GM20000 (cell line): Measurements from ENCODE around the gene PITPNC1.
"Not testable (repeated sequence)": the region's sequence is repeated elsewhere in the genome, so short reads cannot be mapped to it uniquely, and the experiment has no call there.

Source experiments
- DNase-seq: peaks from one replicate; pipeline ENCODE4 v3.0.0; 2012; ENCODE audit warnings: low spot score
- CTCF ChIP-seq: IDR thresholded peaks from 2 replicates; pipeline ENCODE4 v1.5.1; 2012; ENCODE audit warnings: mild to moderate bottlenecking, control low read depth; ENCODE audit errors: extremely low read depth, missing control alignments

Gene PITPNC1

GRCh38 chr17:67376737-67377487 lies at the start of gene PITPNC1:
Gene PITPNC1, plus strand, starts transcription at chr17:67377281.
- DNase-seq, result peak; percentile 92
- no peak for TF ChIP-seq CTCF

- TF ChIP-seq CTCF, result no peak
- DNase-seq, result no peak
Observed at GRCh38 chr17:67328026-67328425, 49.1 kb upstream of the PITPNC1 start.

GRCh38 chr17:67331381-67332161 lies 45.5 kb upstream of the PITPNC1 start:
- not testable (repeated sequence) for DNase-seq

- not testable (repeated sequence) for DNase-seq
Observed at GRCh38 chr17:67332162-67332508, 44.9 kb upstream of the PITPNC1 start.

- no peak for TF ChIP-seq CTCF
- DNase-seq, result no peak
Observed at GRCh38 chr17:67335245-67335835, 41.7 kb upstream of the PITPNC1 start.

GRCh38 chr17:67336859-67337258 lies 40.2 kb upstream of the PITPNC1 start:
- TF ChIP-seq CTCF, result no peak
- no peak for DNase-seq

- not testable (repeated sequence) for DNase-seq
Observed at GRCh38 chr17:67338353-67338752, 38.7 kb upstream of the PITPNC1 start.

- no peak for TF ChIP-seq CTCF
- no peak for DNase-seq
Observed at GRCh38 chr17:67343237-67343636, 33.8 kb upstream of the PITPNC1 start.

GRCh38 chr17:67347826-67348225 lies 29.3 kb upstream of the PITPNC1 start:
- DNase-seq, result no peak
- no peak for TF ChIP-seq CTCF
